M059J (cell line): ENCODE measurements around the gene CHD9. TPM values are rescaled to one million over a fixed set of nuclear protein-coding genes. Genes with fewer than 3 reads are reported as not detected.
"Not testable (repeated sequence)": the region's sequence is repeated elsewhere in the genome, so short reads cannot be mapped to it uniquely, and the experiment has no call there.

Experiments used
- DNase-seq: peaks from one replicate; pipeline ENCODE4 v3.0.0-alpha.2; 2012; ENCODE audit warnings: low read depth
- total RNA-seq: library from RNA; depleted of rRNA; stranded (reverse); fragments of >200 nt; shearing (Covaris generic); gene quantifications from 2 replicates; pipeline ENCODE4 v1.2.3, GENCODE V29; 2014

The CHD9 gene
- total RNA-seq, 1 experiment from 2014 or later, result 24.5 TPM

DNA sequence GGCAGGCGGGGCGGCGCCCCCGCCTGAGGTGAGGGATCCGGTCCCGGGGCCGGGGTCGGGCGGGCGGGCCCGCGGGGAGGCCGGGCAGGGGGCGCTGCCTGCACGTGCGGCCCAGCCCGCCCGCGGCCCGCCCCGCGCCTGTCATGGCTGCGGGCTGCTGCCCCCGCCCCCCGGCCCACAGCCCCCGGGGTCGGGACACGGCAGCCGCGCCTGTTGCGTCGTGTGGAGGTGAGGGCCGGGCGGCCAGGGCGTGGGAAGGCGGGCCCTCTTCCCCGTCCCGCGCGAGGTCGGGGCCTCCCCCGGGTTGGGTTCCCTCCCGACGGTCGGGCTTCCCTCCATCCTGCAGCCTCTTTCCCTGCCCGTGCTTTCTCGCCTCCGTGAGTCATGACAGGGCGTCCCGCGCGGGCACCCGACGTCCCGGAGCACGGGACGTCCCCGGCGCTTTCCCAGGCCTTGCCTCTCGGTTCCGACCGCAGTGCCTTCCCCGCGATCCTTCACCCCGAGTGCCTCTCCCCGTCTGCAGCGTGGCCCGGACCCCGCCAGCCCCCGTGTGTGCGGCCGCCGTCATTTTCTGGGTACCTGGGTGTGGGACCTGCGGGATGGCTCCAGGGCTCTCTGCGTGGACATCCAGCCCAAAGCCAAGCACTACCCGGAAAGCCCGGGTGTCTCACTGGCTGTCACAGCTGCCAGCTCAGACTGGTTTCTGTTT, 76.7 kb downstream of the CHD9 start:
- DNase-seq, result peak; percentile 69

- no peak for DNase-seq
Measured at GRCh38 chr16:53132406-53132805, 77.6 kb downstream of the CHD9 start.

- no peak for DNase-seq
Measured at GRCh38 chr16:53135329-53135728, 80.5 kb downstream of the CHD9 start.

DNA sequence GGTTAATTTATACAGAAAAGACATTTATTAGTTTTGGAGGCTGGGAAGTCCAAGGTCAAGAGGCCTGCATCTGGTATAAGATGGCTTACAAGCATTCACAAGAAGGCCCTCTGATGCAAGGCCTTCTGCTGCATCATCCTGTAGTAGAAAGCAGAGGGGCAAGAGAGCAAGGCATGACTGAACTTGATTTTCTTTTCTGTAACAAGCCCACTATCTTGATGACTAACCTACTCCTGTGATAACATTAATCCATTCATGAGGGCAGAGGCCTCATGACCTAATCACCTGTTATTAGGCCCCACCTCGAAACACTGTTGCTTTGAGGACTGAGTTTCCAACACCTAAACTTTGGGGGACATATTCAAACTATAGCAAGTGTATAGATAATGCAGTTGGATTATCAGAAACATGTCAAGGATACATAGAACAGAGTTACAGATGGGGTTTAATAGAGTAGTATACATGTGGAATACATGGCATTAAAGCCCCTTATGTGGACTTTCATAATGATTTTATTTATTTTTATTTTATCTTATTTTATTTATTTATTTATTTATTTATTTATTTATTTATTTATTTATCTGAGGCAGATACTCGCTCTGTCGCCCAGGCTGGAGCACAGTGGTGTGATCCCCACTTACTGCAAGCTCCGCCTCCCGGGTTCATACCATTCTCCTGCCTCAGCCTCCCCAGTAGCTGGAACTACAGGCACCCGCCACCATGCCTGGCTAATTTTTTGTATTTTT, 88.2 kb downstream of the CHD9 start:
- DNase-seq, result no peak

GRCh38 chr16:53147500-53148065, 92.8 kb downstream of the CHD9 start:
- no peak for DNase-seq

DNA sequence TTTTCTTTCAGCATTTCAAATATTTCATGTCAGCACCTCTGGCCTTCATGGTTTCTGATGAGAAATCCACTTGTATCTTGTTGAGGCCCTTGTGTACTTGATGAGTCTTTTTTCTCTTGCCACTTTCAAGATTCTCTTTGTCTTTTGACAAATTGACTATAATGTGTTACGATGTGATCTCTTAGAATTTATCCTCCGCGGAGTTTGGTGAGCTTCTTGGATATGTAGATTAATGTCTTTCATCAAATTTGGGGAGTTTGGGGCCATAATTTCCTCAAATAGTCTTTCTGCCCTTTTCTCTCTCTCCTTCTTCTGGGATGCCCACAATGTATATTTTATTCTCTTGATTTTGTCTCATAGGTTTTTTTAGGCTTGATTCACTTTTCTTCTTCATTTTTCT, 96.0 kb downstream of the CHD9 start:
- no peak for DNase-seq

- no peak for DNase-seq
Measured at GRCh38 chr16:53152329-53152728, 97.5 kb downstream of the CHD9 start.

GRCh38 chr16:53153130-53153529, 98.3 kb downstream of the CHD9 start:
- no peak for DNase-seq

- no peak for DNase-seq
Measured at GRCh38 chr16:53154513-53154912, 99.7 kb downstream of the CHD9 start.

DNA sequence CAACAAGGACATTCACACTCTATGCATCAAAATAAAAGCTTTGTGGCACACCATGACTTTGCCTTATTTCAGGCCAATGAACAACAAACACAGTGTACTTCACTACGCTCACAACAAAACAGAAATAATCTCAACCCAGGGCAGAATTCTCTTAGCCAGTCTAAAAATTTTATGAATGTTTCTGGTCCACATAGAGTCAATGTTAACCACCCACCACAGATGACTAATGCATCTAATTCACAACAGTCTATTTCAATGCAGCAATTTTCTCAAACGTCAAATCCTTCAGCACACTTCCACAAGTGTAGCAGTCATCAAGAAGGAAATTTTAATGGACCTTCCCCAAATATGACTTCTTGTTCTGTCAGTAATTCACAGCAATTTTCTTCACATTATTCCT, 101.7 kb downstream of the CHD9 start:
- peak; percentile 13 for DNase-seq

- peak; percentile 60 for DNase-seq
Measured at GRCh38 chr16:53159781-53160436, 105.1 kb downstream of the CHD9 start.

DNA sequence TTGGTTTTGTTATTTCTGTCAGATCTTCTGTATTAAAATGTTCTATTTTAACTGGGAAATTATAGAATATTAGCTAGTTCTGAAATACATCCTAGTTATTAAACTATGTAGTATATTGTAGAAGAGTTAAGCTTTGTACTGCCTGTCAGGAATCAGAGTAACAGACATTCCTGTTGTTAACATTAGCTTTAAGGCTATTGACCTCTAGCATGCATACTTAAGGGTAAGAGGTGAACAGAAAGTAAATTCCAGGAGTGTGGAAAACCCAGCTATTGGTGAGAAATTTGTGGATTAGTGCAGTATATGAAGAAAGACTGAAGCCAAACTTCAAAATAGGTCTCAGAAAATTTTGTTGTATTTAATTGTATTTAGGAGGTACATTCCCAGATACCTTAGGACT, 111.3 kb downstream of the CHD9 start:
- no peak for DNase-seq

DNA sequence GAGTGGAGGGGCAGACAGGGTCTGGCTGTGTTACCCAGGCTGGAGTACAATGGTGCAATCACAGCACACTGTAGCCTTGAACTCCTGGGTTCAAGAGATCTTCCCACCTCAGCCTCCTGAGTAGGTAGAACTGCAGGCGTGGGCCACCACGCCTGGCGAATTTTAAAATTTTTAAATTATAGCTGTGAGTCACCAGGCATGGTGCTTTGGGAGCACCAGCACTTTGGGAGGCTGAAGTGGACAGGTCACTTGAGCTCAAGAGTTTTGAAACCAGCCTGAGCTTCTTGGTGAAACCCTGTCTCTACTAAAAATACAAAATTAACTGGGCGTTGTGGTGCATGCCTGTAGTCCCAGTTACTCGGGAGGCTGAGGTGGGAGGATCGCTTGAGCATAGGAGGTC, 114.0 kb downstream of the CHD9 start:
- no peak for DNase-seq

GRCh38 chr16:53172517-53172916, 117.7 kb downstream of the CHD9 start:
- DNase-seq, result no peak

DNA sequence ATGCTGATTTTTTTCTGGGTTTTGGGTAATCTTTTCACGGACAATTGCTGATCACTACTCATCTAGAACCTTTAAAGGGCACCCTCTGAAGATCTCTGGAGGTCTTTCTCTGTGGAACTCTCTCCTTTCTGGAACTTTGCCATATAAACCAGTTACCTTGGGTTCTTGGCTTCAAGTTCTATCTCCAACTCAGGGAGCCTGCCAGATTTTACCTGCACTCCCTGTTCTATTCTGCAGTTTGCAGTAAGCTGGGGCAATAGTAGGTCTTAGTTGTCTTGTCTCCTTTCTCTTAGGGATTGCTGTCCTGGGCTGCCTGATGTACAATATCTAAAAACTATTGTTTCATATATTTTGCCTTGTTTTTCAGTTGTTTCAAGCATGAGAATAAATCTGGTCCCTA, 120.3 kb downstream of the CHD9 start:
- DNase-seq, result no peak

DNA sequence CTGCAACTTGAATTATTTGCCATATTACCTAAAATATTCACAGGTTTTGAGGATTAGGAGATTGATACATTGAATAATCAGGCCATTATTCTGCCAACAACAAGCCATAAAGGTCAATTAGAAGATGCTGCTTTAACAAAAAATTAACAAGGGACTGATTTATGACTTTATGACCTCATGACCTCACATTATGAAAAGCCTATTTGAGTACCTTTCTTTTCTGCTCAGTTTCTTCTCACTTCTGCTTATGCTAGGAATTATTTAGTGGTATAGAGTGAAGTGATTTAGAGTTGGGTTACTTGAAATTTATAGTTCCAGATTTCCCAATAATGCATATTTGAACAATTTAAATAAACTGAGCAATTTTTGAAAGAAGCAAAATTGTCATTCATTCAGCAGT, 121.6 kb downstream of the CHD9 start:
- no peak for DNase-seq

- no peak for DNase-seq
Measured at GRCh38 chr16:53183442-53183841, 128.7 kb downstream of the CHD9 start.

DNA sequence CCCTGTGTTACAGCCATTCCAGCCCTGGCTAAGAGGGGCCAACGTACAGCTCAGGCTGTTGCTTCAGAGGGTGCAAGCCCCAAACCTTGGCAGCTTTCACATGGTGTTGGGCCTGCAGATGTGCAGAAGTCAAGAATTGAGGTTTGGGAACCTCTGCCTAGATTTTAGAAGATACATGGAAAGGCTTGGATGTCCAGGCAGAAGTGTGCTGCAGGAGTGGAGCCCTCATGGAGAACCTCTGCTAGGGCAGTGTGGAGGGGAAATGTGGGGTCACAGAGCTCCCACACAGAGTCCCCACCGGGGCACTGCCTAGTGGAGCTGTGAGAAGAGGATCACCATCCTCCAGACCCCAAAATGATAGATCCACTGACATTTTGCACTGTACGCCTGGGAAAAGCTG, 130.9 kb downstream of the CHD9 start:
- DNase-seq, result not testable (repeated sequence)

- DNase-seq, result no peak
Measured at GRCh38 chr16:53187775-53188174, 133.0 kb downstream of the CHD9 start.

- peak; percentile 5 for DNase-seq
Measured at GRCh38 chr16:53191413-53191812, 136.6 kb downstream of the CHD9 start.

- no peak for DNase-seq
Measured at GRCh38 chr16:53198933-53199332, 144.1 kb downstream of the CHD9 start.

DNA sequence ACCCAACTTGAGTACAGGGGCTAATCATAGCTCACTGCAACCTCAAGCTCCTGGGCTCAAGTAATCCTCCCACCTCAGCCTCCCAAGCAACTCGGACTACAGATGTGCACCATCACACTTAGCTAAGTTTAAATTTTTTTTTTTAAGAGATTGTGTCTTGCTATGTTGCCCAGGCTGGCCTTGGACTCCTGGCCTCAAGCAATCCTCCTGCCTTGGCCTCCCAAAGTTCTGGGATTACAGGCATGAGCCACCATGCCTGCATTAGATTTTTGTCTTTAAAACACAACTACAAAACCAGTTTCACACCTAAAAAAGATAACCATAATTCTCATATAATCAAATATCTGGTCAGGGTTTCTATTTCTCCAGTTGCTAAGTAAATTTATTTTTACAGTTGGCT, 147.1 kb downstream of the CHD9 start:
- DNase-seq, result no peak

DNA sequence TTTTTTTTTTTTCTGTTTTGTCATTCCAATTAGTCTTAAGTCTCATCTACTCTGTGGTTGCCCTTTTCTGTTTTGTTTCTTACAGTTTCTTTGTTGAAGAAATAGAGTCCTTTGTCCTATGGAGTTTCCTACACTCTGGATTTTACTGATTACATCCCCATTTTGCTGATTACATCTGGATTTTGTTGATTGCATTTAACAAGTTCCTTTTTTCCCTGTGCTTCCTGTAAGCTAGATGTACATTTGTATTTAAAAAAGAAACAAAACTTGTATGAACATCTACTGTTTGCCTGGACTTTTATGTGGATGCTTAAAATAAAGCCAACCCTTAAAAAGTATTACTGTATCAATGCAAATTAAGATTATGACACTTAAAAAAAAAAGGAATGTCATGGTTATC, 147.6 kb downstream of the CHD9 start:
- no peak for DNase-seq
